ENCODE results near the gene NEDD4L. TPM values are rescaled to one million over a fixed set of nuclear protein-coding genes. Genes with fewer than 3 reads are reported as not detected.

NEDD4L gene
- total RNA-seq, 1 donor from 2014 or later, result 162 TPM

DNA sequence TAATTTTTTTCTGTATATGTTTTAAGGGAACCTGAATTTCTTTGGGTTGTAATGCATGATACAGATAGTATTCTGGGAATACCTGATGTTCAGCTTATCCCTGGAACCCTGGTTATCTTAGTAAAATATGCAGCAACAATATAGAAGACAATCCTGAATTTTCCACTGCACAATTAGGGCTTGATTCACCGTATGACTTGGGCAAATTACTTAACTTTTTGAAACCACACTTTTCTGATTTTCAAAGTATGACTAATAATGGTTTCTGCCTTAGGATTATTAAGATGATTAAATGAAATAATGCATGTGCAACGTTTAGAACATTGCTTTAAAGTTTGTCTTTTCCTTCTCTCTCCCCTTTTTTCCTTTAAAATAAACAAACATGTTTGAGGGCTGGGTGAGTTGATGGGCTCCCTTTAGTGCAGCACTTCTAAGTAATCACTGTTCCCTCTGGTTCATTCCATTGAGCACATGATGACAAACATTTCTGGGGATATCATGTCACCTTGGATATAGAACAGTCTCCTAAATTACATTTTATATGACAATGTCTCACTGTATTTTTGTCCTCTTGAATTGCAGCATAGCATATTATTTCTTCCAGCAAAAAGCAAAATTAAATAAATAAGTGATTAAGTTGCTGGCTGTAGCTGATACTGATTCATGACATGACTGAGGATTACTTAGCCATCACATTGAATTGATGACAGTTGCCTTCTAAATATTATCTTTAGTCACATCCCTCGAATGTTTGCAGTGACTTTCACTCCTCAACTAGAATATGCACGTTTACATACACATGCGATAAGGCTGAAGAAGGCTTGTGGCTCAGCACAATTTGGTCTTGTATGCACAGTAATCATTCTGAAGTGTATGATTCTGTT lies 254.5 kb downstream of the NEDD4L start:
- Mint-ChIP-seq H3K4me1 (ENCODE audit: low read depth) (peaks cover 2% of the 10 kb centered on the region), H3K27me3 (no peaks in the 10 kb centered on the region), H3K9me3 (ENCODE audit: low read depth) (no peaks in the 10 kb centered on the region), H3K27ac (no peak overlapping the region), H3K36me3 (ENCODE audit: insufficient read depth) (peaks cover 2% of the 10 kb centered on the region), H3K4me3 (ENCODE audit: low read depth) (no peak overlapping the region)
- DNase-seq (ENCODE audit: low spot score, unreplicated experiment), result no peak
- TF ChIP-seq, protein P1, sequence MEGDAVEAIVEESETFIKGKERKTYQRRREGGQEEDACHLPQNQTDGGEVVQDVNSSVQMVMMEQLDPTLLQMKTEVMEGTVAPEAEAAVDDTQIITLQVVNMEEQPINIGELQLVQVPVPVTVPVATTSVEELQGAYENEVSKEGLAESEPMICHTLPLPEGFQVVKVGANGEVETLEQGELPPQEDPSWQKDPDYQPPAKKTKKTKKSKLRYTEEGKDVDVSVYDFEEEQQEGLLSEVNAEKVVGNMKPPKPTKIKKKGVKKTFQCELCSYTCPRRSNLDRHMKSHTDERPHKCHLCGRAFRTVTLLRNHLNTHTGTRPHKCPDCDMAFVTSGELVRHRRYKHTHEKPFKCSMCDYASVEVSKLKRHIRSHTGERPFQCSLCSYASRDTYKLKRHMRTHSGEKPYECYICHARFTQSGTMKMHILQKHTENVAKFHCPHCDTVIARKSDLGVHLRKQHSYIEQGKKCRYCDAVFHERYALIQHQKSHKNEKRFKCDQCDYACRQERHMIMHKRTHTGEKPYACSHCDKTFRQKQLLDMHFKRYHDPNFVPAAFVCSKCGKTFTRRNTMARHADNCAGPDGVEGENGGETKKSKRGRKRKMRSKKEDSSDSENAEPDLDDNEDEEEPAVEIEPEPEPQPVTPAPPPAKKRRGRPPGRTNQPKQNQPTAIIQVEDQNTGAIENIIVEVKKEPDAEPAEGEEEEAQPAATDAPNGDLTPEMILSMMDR (IDR thresholded peaks at IDR 0.05; ENCODE audit: unreplicated experiment), result no peak

DNA sequence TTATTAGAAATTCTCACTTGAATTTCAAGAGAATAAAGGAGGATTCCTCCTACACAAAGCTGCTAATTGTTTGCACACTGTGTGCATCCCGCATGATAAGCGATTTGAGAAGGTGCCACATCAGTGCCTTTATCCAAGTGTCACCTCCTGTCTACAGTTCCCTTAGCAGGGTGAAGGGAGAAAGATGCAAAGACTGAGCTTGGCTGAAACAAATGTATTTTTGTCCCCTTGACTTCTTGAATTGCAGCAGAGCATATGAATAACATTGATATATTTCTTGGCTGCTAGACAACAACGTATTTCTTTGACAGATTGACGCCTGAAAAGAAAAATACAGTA lies 255.1 kb downstream of the NEDD4L start:
- Mint-ChIP-seq H3K4me1 (ENCODE audit: low read depth) (peaks cover 2% of the 10 kb centered on the region), H3K36me3 (ENCODE audit: insufficient read depth) (peaks cover 4% of the 10 kb centered on the region), H3K9me3 (ENCODE audit: low read depth) (no peaks in the 10 kb centered on the region), H3K4me3 (ENCODE audit: low read depth) (no peak overlapping the region), H3K27me3 (no peaks in the 10 kb centered on the region), H3K27ac (no peak overlapping the region)
- TF ChIP-seq, protein P1 (IDR thresholded peaks at IDR 0.05; ENCODE audit: unreplicated experiment), result no peak
- no peak for DNase-seq (ENCODE audit: low spot score, unreplicated experiment)

DNA sequence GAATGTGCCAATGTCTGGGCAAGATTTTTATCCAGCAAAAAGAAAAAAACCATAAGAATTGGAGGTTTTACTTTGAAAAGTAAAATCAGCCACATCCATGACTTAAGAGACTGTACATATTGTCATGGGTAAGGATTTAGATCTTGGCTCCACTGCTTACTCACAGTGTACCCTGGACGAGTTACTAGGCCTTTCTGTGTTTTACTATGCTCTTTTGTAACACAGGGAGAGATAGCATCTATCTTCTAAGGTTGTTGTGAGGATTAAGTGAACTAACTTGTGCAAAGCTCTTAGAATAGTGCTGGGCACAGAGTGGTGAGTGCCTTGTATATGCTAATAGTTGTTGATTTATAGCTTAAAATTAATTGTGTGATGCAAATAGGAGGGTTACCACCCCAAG lies 255.9 kb downstream of the NEDD4L start:
- no peaks in the 10 kb centered on the region for H3K27me3 Mint-ChIP-seq
- no peak overlapping the region for H3K4me3 Mint-ChIP-seq (ENCODE audit: low read depth)
- H3K4me1 Mint-ChIP-seq (ENCODE audit: low read depth), result peaks cover 2% of the 10 kb centered on the region
- no peaks in the 10 kb centered on the region for H3K9me3 Mint-ChIP-seq (ENCODE audit: low read depth)
- DNase-seq (ENCODE audit: low spot score, unreplicated experiment), result no peak
- H3K36me3 Mint-ChIP-seq (ENCODE audit: insufficient read depth), result peaks cover 6% of the 10 kb centered on the region
- H3K27ac Mint-ChIP-seq, result no peak overlapping the region
- TF ChIP-seq, protein P1 (IDR thresholded peaks at IDR 0.05; ENCODE audit: unreplicated experiment), result no peak

DNA sequence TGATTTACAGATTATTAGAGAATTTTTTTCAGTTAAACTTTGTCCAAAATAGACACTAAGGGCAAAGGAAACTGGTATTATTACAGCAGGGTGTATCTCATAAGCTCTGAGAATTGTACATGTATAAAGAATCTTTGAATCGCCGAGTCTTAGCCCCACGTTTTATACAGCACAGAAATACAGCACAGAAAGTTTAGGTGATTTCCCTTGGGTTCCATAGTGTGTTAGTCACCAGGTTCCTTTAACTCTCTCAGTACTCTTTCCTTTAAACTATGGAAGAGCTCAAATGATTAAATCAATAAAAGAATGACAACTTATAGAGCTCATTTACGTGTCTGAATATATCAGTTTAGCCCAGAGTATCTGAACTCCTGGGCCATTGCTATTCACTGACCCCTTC lies 256.8 kb downstream of the NEDD4L start:
- no peaks in the 10 kb centered on the region for H3K27me3 Mint-ChIP-seq
- no peak overlapping the region for H3K4me3 Mint-ChIP-seq (ENCODE audit: low read depth)
- DNase-seq (ENCODE audit: low spot score, unreplicated experiment), result no peak
- H3K36me3 Mint-ChIP-seq (ENCODE audit: insufficient read depth), result peaks cover 9% of the 10 kb centered on the region
- H3K9me3 Mint-ChIP-seq (ENCODE audit: low read depth), result peaks cover 2% of the 10 kb centered on the region
- H3K4me1 Mint-ChIP-seq (ENCODE audit: low read depth), result peaks cover 2% of the 10 kb centered on the region
- no peak overlapping the region for H3K27ac Mint-ChIP-seq
- TF ChIP-seq, protein P1 (IDR thresholded peaks at IDR 0.05; ENCODE audit: unreplicated experiment), result no peak

DNA sequence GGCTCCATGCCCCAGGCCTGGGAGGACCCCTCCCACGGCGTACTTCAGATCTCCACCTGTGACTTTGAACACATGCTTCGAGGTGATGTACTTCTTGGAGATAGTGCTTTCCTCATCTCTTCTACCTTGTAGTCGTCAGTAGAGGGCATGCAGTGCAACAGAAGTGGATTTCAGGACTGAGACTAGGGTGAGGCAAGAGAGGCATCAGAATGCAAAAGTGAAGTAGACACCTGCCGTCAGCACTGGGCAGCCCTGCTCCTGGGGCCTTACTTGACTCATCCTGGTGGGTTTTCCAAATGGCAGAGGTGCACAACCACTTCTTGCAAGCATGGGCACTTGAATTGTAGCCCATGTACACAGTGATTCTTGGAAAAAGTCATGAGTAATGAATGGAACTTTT lies 258.8 kb downstream of the NEDD4L start:
- TF ChIP-seq, protein P1 (IDR thresholded peaks at IDR 0.05; ENCODE audit: unreplicated experiment), result no peak
- peaks cover 10% of the 10 kb centered on the region for H3K36me3 Mint-ChIP-seq (ENCODE audit: insufficient read depth)
- H3K27ac Mint-ChIP-seq, result no peak overlapping the region
- DNase-seq (ENCODE audit: low spot score, unreplicated experiment), result no peak
- H3K9me3 Mint-ChIP-seq (ENCODE audit: low read depth), result peaks cover 4% of the 10 kb centered on the region
- peaks cover 2% of the 10 kb centered on the region for H3K4me1 Mint-ChIP-seq (ENCODE audit: low read depth)
- no peak overlapping the region for H3K4me3 Mint-ChIP-seq (ENCODE audit: low read depth)
- H3K27me3 Mint-ChIP-seq, result no peaks in the 10 kb centered on the region
